ENCODE measurements around the gene LCLAT1.

GRCh38 chr2:30514848-30515435 is 67.9 kb downstream of the LCLAT1 start:
- TF ChIP-seq CTCF (IDR thresholded peaks at IDR 0.05) (no peak), POLR2A (IDR thresholded peaks at IDR 0.05) (no peak)

Measured in esophagus squamous epithelium (tissue), 4 donors.